ENCODE measurements around the gene NR6A1. TPM values are rescaled to one million over a fixed set of nuclear protein-coding genes. Genes with fewer than 3 reads are reported as not detected.

NR6A1 gene
- total RNA-seq, 1 donor from 2014 or later, result 0.53 TPM

- no peaks in the 10 kb centered on the region for H3K4me1 ChIP-seq
- no peaks in the 10 kb centered on the region for H3K27me3 ChIP-seq
- no peak overlapping the region for H3K27ac ChIP-seq
- intact Hi-C loops (cut with DNase I), result no loop called here
- no peak overlapping the region for H3K4me3 ChIP-seq
- H3K9me3 ChIP-seq, result no peaks in the 10 kb centered on the region
- no peak for DNase-seq (ENCODE audit: low spot score in 2 of 2)
- TF ChIP-seq CTCF (IDR thresholded peaks at IDR 0.05), result no peak
- no peaks in the 10 kb centered on the region for H3K36me3 ChIP-seq
These were observed 46.6 kb downstream of the NR6A1 start for GRCh38 chr9:124724415-124725067.

DNA sequence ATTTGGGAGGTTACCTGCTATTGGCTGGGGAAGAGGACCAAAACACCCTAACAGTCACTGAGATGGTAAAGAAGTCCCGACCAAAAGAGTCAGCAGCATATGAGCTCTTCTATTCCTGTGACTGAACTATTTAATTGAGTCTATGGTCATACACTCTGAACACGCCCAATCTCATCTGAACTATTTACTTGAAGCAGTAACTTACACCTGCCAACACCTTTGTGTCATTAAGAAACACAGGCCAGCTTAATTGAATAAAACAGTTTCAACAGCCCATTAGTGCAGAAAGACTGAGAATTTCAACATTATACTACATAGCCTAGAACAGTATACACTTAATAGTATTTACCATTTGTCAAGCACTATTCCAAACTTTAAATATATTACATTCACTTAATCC, 47.8 kb downstream of the NR6A1 start:
- no peak for TF ChIP-seq CTCF (IDR thresholded peaks at IDR 0.05)
- Histone ChIP-seq H3K4me3 (no peak overlapping the region), H3K4me1 (no peaks in the 10 kb centered on the region), H3K36me3 (no peaks in the 10 kb centered on the region), H3K27ac (no peak overlapping the region), H3K9me3 (no peaks in the 10 kb centered on the region), H3K27me3 (no peaks in the 10 kb centered on the region)
- intact Hi-C loops (cut with DNase I), result no loop called here
- no peak for DNase-seq (ENCODE audit: low spot score in 2 of 2)

DNA sequence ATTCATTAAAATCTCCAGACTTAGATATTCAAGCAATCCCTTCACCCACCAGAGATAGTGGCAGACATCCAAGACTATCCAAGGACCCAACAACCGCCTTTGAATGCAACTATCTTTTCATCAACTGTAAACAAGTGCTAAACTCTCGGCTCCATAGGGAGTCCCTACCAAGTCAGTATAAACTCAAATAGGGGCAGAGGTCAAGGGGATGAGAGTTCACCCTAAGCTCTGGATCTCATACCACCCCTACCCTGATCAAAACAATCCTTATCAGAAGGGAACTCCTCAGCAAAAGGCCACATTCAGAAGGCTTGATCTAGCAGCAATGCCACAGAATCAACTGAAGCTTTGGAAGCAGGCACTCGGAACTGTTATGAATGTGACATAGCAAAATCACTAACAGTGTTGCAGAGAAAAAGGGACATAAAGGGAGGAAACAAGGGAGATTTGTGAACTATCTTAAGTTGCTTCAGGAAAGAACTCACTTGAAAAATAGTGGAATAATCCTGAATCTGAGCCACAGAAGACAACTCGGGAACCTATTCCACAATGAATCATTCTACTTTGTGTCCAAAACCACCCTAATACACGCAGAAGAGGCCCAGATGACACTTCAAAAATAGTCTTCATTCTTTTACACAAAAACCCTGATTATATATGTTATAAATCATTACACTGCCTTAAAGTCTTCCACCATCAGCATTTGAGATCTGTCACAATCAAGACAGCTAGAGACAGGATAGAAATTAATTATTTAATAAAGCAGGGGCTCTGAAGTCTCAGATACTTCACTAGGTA, 49.8 kb downstream of the NR6A1 start:
- TF ChIP-seq CTCF (IDR thresholded peaks at IDR 0.05), result no peak
- Histone ChIP-seq H3K36me3 (no peaks in the 10 kb centered on the region), H3K27me3 (no peaks in the 10 kb centered on the region), H3K27ac (no peak overlapping the region), H3K4me1 (no peaks in the 10 kb centered on the region), H3K9me3 (no peaks in the 10 kb centered on the region), H3K4me3 (no peak overlapping the region)
- intact Hi-C loops (cut with DNase I), result no loop called here
- DNase-seq (ENCODE audit: low spot score in 2 of 2), result no peak

DNA sequence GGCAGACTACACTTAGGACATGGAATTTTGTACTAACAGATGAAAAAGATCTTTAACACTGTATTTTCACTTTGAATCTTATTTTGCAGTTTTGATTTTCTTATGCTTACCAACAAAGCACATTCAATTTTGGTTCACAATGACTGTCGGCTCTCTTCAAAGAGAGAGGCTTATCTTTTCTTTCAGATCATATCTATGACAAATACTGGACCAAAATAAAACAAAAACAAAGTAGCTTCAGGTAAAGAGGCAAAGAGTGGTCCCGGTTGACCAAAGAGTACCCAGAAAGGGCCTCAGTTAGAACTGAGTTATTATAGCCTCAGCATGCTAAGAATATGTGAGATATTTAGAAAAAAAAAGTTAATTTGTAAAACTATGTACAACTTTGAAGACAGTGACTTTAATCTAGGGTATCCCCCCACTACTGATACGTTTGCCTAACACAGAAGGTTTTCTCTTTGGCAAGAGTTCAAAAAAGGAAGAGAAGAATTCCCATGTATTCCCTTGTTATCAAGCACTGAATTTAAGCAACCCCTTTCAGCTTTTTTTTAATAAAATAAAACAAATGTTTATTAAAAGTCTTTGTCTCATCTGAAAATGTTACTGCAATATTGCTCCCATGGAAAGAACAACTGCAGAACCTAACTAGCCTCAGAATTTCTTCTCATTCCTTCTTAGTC, 50.5 kb downstream of the NR6A1 start:
- intact Hi-C loops (cut with DNase I), result no loop called here
- Histone ChIP-seq H3K9me3 (no peaks in the 10 kb centered on the region), H3K4me3 (no peak overlapping the region), H3K27me3 (no peaks in the 10 kb centered on the region), H3K36me3 (no peaks in the 10 kb centered on the region), H3K27ac (no peak overlapping the region), H3K4me1 (no peaks in the 10 kb centered on the region)
- no peak for TF ChIP-seq CTCF (IDR thresholded peaks at IDR 0.05)
- DNase-seq (ENCODE audit: low spot score in 2 of 2), result no peak

DNA sequence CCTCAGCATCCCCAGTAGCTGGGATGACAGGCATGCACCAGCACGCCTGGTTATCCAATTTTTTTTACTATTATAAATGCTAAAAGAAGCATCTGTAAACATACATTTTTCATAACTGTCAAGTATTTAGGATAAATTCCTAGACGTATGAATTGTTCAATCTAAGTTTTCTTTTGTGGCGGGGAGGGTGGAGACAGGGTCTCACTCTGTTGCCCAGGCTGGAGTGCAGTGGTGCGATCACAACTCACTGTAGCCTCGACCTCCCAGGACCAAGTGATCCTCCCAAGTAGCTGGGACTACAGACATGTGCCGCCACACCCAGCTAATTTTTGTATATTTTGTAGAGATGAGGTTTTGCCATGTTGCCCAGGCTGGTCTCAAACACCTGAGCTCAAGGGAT, 52.2 kb downstream of the NR6A1 start:
- H3K9me3 ChIP-seq, result no peaks in the 10 kb centered on the region
- no peak for DNase-seq (ENCODE audit: low spot score in 2 of 2)
- TF ChIP-seq CTCF (IDR thresholded peaks at IDR 0.05), result no peak
- no peaks in the 10 kb centered on the region for H3K4me1 ChIP-seq
- H3K4me3 ChIP-seq, result no peak overlapping the region
- H3K27me3 ChIP-seq, result no peaks in the 10 kb centered on the region
- intact Hi-C loops (cut with DNase I), result no loop called here
- no peaks in the 10 kb centered on the region for H3K36me3 ChIP-seq
- no peak overlapping the region for H3K27ac ChIP-seq

Measured in ascending aorta (tissue), 2 donors.